HFFc6 (cell line): Measurements from ENCODE around the gene CYP2D6. TPM values are rescaled to one million over a fixed set of nuclear protein-coding genes. Genes with fewer than 3 reads are reported as not detected.
"Not testable (repeated sequence)": the region's sequence is repeated elsewhere in the genome, so short reads cannot be mapped to it uniquely, and the experiment has no call there.

ENCODE experiments used
- DNase-seq: peaks from one replicate; pipeline ENCODE4 v3.0.0-alpha.2; 2018
- H3K27ac Mint-ChIP-seq: 2 replicates; pipeline ENCODE4 v1.8.0; 2020; ENCODE audit warnings: mild to moderate bottlenecking, mixed read lengths
- H3K27me3 Mint-ChIP-seq: 2 replicates; pipeline ENCODE4 v1.8.0; 2021; ENCODE audit warnings: mild to moderate bottlenecking, moderate library complexity, mixed read lengths; ENCODE audit not compliant: insufficient read depth
- H3K36me3 Mint-ChIP-seq: 2 replicates; pipeline ENCODE4 v1.8.0; 2021; ENCODE audit warnings: low read depth, mixed read lengths
- H3K4me1 Mint-ChIP-seq: 2 replicates; pipeline ENCODE4 v1.8.0; 2020; ENCODE audit warnings: low read depth, mixed read lengths
- H3K4me3 Mint-ChIP-seq: 2 replicates; pipeline ENCODE4 v1.8.0; 2020; ENCODE audit warnings: mild to moderate bottlenecking, moderate library complexity, mixed read lengths
- H3K9me3 Mint-ChIP-seq: 2 replicates; pipeline ENCODE4 v1.8.0; 2020; ENCODE audit warnings: mild to moderate bottlenecking, mixed read lengths
- CTCF ChIP-seq: fragments of 200-600 bp; sonication (generic); IDR thresholded peaks from 2 replicates; pipeline ENCODE4 v1.5.0; 2021; ENCODE audit warnings: antibody characterized with exemption, mild to moderate bottlenecking
- total RNA-seq, 6 experiments: library from RNA; stranded (reverse); fragmentation: NEBNext Ultra II Directional; extraction: Animal tissue kit (Norgen Biotek cat#: 25700); gene quantifications; 2 replicates in 1 of 6; 3 replicates in 5 of 6; pipeline ENCODE4 v1.2.3, GENCODE V29; 2021

Gene CYP2D6
- total RNA-seq, 6 experiments from 2014 or later = 0.13 to 0.35 (median 0.17) TPM; not detected in 1

- DNase-seq = no peak
- H3K4me1 Mint-ChIP-seq = no peaks in the 10 kb centered on the region
Observed at GRCh38 chr22:42134100-42135020, 3.8 kb upstream of the CYP2D6 start.

GRCh38 chr22:42132457-42132856, 1.8 kb upstream of the CYP2D6 start:
- Mint-ChIP-seq H3K4me1 (no peaks in the 10 kb centered on the region), H3K36me3 (no peaks in the 10 kb centered on the region), H3K27me3 (peaks cover 2% of the 10 kb centered on the region), H3K27ac (no peak overlapping the region), H3K4me3 (no peak overlapping the region), H3K9me3 (peaks cover 4% of the 10 kb centered on the region; the same call in 1 of the 2 replicates)
- TF ChIP-seq CTCF = no peak
- DNase-seq = no peak

More at GRCh38 chr22:42134100-42135020, 3.8 kb upstream of the CYP2D6 start:
- H3K4me3 Mint-ChIP-seq = no peak overlapping the region
- no peak overlapping the region for H3K27ac Mint-ChIP-seq
- TF ChIP-seq CTCF = no peak
- peaks cover 2% of the 10 kb centered on the region for H3K27me3 Mint-ChIP-seq
- peaks cover 4% of the 10 kb centered on the region; the same call in 1 of the 2 replicates for H3K9me3 Mint-ChIP-seq
- H3K36me3 Mint-ChIP-seq = no peaks in the 10 kb centered on the region; the same call in 1 of the 2 replicates

- Mint-ChIP-seq H3K27me3 (peaks cover 2% of the 10 kb centered on the region), H3K4me1 (no peaks in the 10 kb centered on the region), H3K27ac (no peak overlapping the region), H3K36me3 (no peaks in the 10 kb centered on the region), H3K4me3 (no peak overlapping the region), H3K9me3 (peaks cover 4% of the 10 kb centered on the region; the same call in 1 of the 2 replicates)
- no peak for TF ChIP-seq CTCF
- no peak for DNase-seq
Observed at GRCh38 chr22:42131562-42131961, 952 bp upstream of the CYP2D6 start.

GRCh38 chr22:42130182-42130581, 428 bp downstream of the CYP2D6 start:
- H3K36me3 Mint-ChIP-seq, H3K4me1 Mint-ChIP-seq, DNase-seq, H3K27me3 Mint-ChIP-seq, H3K9me3 Mint-ChIP-seq, H3K27ac Mint-ChIP-seq, H3K4me3 Mint-ChIP-seq: not testable (repeated sequence)

GRCh38 chr22:42128776-42129694, 1.6 kb downstream of the CYP2D6 start:
- H3K36me3 Mint-ChIP-seq, H3K9me3 Mint-ChIP-seq, DNase-seq, H3K27me3 Mint-ChIP-seq, H3K27ac Mint-ChIP-seq, H3K4me1 Mint-ChIP-seq, H3K4me3 Mint-ChIP-seq: not testable (repeated sequence)

DNA sequence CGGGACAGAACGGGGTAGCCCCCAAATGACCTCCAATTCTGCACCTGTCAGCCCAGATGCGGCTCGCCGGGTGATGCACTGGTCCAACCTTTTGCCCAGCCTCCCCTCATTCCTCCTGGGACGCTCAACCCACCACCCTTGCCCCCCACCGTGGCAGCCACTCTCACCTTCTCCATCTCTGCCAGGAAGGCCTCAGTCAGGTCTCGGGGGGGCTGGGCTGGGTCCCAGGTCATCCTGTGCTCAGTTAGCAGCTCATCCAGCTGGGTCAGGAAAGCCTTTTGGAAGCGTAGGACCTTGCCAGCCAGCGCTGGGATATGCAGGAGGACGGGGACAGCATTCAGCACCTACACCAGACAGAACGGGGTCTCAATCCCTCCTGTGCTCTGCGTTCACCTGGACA, 2.6 kb downstream of the CYP2D6 start:
- not testable (repeated sequence) for H3K9me3 Mint-ChIP-seq, DNase-seq, H3K36me3 Mint-ChIP-seq, H3K4me3 Mint-ChIP-seq, H3K4me1 Mint-ChIP-seq, H3K27ac Mint-ChIP-seq, H3K27me3 Mint-ChIP-seq
